ENCODE data around the gene RAD51B. TPM values are rescaled to one million over a fixed set of nuclear protein-coding genes. Genes with fewer than 3 reads are reported as not detected.
"Not testable (repeated sequence)": the region's sequence is repeated elsewhere in the genome, so short reads cannot be mapped to it uniquely, and the experiment has no call there.

Gene RAD51B
- total RNA-seq, 1 experiment from 2014 or later: 29.9 TPM

- POLR2A ChIA-PET (ENCODE audit: unreplicated experiment): no interaction called here
- no peaks in the 10 kb centered on the region for H3K27me3 ChIP-seq (ENCODE audit: insufficient read depth, low read depth)
- no peak overlapping the region for H3K4me2 ChIP-seq
- H3K9me3 ChIP-seq (ENCODE audit: insufficient read depth, low read depth): peaks cover 22% of the 10 kb centered on the region
- H3K9me2 ChIP-seq (ENCODE audit: insufficient read depth): no peaks in the 10 kb centered on the region
- no peaks in the 10 kb centered on the region for H3F3A ChIP-seq (ENCODE audit: insufficient read depth, low read depth)
- no peak for DNase-seq
- H3K79me2 ChIP-seq (ENCODE audit: low read depth): no peaks in the 10 kb centered on the region
- BruUV-seq (replicated peaks): no TSS peak
- H2AFZ ChIP-seq: no peak overlapping the region
- no peaks in the 10 kb centered on the region for H4K20me1 ChIP-seq (ENCODE audit: insufficient read depth)
- H3K4me1 ChIP-seq (replicated peaks; ENCODE audit: insufficient read depth): no peaks in the 10 kb centered on the region
- CTCF ChIA-PET: no interaction called here
- no peak overlapping the region for H3K4me3 ChIP-seq
- no peaks in the 10 kb centered on the region for H3K36me3 ChIP-seq (ENCODE audit: low read depth)
- no peak for TF ChIP-seq CTCF (conservative IDR thresholded peaks at IDR 0.05)
- TF ChIP-seq EZH2 (IDR thresholded peaks at IDR 0.05; ENCODE audit: low read depth): no peak
- intact Hi-C loops (cut with micrococcal nuclease; ENCODE audit: unreplicated experiment): no loop called here
- no peak overlapping the region for H3K27ac ChIP-seq
These were observed 278.1 kb downstream of the RAD51B start for GRCh38 chr14:68097727-68098126.

- Histone ChIP-seq H3K27ac (no peak overlapping the region), H3K9me2 (ENCODE audit: insufficient read depth) (no peaks in the 10 kb centered on the region), H4K20me1 (ENCODE audit: insufficient read depth) (no peaks in the 10 kb centered on the region), H3K4me1 (replicated peaks; ENCODE audit: insufficient read depth) (no peaks in the 10 kb centered on the region), H3F3A (ENCODE audit: insufficient read depth, low read depth) (no peaks in the 10 kb centered on the region), H3K36me3 (ENCODE audit: low read depth) (no peaks in the 10 kb centered on the region), H3K27me3 (ENCODE audit: insufficient read depth, low read depth) (no peaks in the 10 kb centered on the region), H2AFZ (no peak overlapping the region), H3K79me2 (ENCODE audit: low read depth) (no peaks in the 10 kb centered on the region), H3K4me3 (no peak overlapping the region), H3K9me3 (ENCODE audit: insufficient read depth, low read depth) (peaks cover 25% of the 10 kb centered on the region), H3K4me2 (no peak overlapping the region)
- TF ChIP-seq EZH2 (IDR thresholded peaks at IDR 0.05; ENCODE audit: low read depth): no peak
- no peak for TF ChIP-seq CTCF (conservative IDR thresholded peaks at IDR 0.05)
- intact Hi-C loops (cut with micrococcal nuclease; ENCODE audit: unreplicated experiment): no loop called here
- DNase-seq: no peak
- ChIA-PET CTCF (no interaction called here), POLR2A (ENCODE audit: unreplicated experiment) (no interaction called here)
- no TSS peak for BruUV-seq (replicated peaks)
These were observed 279.3 kb downstream of the RAD51B start for GRCh38 chr14:68098834-68099233.

- H3K4me2 ChIP-seq: no peak overlapping the region
- intact Hi-C loops (cut with micrococcal nuclease; ENCODE audit: unreplicated experiment): no loop called here
- TF ChIP-seq EZH2 (IDR thresholded peaks at IDR 0.05; ENCODE audit: low read depth) (no peak), CTCF (conservative IDR thresholded peaks at IDR 0.05) (no peak)
- ChIA-PET POLR2A (ENCODE audit: unreplicated experiment) (no interaction called here), CTCF (no interaction called here)
- H4K20me1 ChIP-seq (ENCODE audit: insufficient read depth): no peaks in the 10 kb centered on the region
- H3K36me3 ChIP-seq (ENCODE audit: low read depth): no peaks in the 10 kb centered on the region
- no peak overlapping the region for H3K27ac ChIP-seq
- H3K27me3 ChIP-seq (ENCODE audit: insufficient read depth, low read depth): no peaks in the 10 kb centered on the region
- no peaks in the 10 kb centered on the region for H3F3A ChIP-seq (ENCODE audit: insufficient read depth, low read depth)
- H3K79me2 ChIP-seq (ENCODE audit: low read depth): no peaks in the 10 kb centered on the region
- H3K4me3 ChIP-seq: no peak overlapping the region
- H2AFZ ChIP-seq: no peak overlapping the region
- no peaks in the 10 kb centered on the region for H3K4me1 ChIP-seq (replicated peaks; ENCODE audit: insufficient read depth)
- DNase-seq: no peak
- no peaks in the 10 kb centered on the region for H3K9me2 ChIP-seq (ENCODE audit: insufficient read depth)
- BruUV-seq (replicated peaks): no TSS peak
- H3K9me3 ChIP-seq (ENCODE audit: insufficient read depth, low read depth): peaks cover 25% of the 10 kb centered on the region
These were observed 280.0 kb downstream of the RAD51B start for GRCh38 chr14:68099495-68100045.

GRCh38 chr14:68101715-68102301 is 282.2 kb downstream of the RAD51B start:
- intact Hi-C loops (cut with micrococcal nuclease; ENCODE audit: unreplicated experiment); BruUV-seq (replicated peaks); H3K4me1 ChIP-seq (replicated peaks; ENCODE audit: insufficient read depth); H3K27me3 ChIP-seq (ENCODE audit: insufficient read depth, low read depth); H3K9me2 ChIP-seq (ENCODE audit: insufficient read depth); H4K20me1 ChIP-seq (ENCODE audit: insufficient read depth); DNase-seq; H2AFZ ChIP-seq; H3K27ac ChIP-seq; H3K4me3 ChIP-seq; H3K79me2 ChIP-seq (ENCODE audit: low read depth); H3K4me2 ChIP-seq; H3K36me3 ChIP-seq (ENCODE audit: low read depth); POLR2A ChIA-PET (ENCODE audit: unreplicated experiment); H3F3A ChIP-seq (ENCODE audit: insufficient read depth, low read depth); CTCF ChIA-PET: not testable (repeated sequence)
- H3K9me3 ChIP-seq (ENCODE audit: insufficient read depth, low read depth): peaks cover 25% of the 10 kb centered on the region
